ENCODE results near the gene LBHD1.

GRCh38 chr11:62694455-62695167 lies 22.5 kb upstream of the LBHD1 start:
- TF ChIP-seq, protein P1, sequence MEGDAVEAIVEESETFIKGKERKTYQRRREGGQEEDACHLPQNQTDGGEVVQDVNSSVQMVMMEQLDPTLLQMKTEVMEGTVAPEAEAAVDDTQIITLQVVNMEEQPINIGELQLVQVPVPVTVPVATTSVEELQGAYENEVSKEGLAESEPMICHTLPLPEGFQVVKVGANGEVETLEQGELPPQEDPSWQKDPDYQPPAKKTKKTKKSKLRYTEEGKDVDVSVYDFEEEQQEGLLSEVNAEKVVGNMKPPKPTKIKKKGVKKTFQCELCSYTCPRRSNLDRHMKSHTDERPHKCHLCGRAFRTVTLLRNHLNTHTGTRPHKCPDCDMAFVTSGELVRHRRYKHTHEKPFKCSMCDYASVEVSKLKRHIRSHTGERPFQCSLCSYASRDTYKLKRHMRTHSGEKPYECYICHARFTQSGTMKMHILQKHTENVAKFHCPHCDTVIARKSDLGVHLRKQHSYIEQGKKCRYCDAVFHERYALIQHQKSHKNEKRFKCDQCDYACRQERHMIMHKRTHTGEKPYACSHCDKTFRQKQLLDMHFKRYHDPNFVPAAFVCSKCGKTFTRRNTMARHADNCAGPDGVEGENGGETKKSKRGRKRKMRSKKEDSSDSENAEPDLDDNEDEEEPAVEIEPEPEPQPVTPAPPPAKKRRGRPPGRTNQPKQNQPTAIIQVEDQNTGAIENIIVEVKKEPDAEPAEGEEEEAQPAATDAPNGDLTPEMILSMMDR (IDR thresholded peaks at IDR 0.05) = peak; percentile 59 to 79 (median 74)
- no peak for TF ChIP-seq POLR2A (IDR thresholded peaks at IDR 0.05)

Measured in body of pancreas (tissue), 4 donors.